Measurements from ENCODE around the gene EPHB1. TPM values are rescaled to one million over a fixed set of nuclear protein-coding genes. Genes with fewer than 3 reads are reported as not detected.

EPHB1 gene
- total RNA-seq, 1 experiment from 2014 or later, result 0.73 TPM

DNA sequence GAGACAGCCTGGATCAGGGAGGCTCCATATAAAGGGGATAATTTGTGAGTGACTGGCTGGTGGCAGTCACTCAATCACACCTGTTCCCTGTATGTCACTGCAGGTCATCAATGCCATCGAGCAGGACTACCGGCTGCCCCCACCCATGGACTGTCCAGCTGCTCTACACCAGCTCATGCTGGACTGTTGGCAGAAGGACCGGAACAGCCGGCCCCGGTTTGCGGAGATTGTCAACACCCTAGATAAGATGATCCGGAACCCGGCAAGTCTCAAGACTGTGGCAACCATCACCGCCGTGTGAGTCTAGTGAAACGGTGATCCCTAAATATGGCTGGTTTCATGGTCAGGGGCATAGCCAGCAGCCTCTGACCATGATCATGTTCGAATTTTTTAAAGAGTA is 453.2 kb downstream of the EPHB1 start:
- no TSS peak for BruUV-seq (replicated peaks)
- Mint-ChIP-seq H3K9me3 (ENCODE audit: low read depth, unreplicated experiment) (peaks cover 4% of the 10 kb centered on the region), H3K27me3 (ENCODE audit: unreplicated experiment) (no peaks in the 10 kb centered on the region), H3K4me1 (ENCODE audit: low read depth, unreplicated experiment) (no peaks in the 10 kb centered on the region), H3K27ac (ENCODE audit: unreplicated experiment) (no peak overlapping the region), H3K4me3 (ENCODE audit: low read depth, unreplicated experiment) (no peak overlapping the region), H3K36me3 (ENCODE audit: insufficient read depth, unreplicated experiment) (no peaks in the 10 kb centered on the region)
- intact Hi-C loops (cut with micrococcal nuclease; ENCODE audit: unreplicated experiment), result no loop called here
- TF ChIP-seq, protein P1, sequence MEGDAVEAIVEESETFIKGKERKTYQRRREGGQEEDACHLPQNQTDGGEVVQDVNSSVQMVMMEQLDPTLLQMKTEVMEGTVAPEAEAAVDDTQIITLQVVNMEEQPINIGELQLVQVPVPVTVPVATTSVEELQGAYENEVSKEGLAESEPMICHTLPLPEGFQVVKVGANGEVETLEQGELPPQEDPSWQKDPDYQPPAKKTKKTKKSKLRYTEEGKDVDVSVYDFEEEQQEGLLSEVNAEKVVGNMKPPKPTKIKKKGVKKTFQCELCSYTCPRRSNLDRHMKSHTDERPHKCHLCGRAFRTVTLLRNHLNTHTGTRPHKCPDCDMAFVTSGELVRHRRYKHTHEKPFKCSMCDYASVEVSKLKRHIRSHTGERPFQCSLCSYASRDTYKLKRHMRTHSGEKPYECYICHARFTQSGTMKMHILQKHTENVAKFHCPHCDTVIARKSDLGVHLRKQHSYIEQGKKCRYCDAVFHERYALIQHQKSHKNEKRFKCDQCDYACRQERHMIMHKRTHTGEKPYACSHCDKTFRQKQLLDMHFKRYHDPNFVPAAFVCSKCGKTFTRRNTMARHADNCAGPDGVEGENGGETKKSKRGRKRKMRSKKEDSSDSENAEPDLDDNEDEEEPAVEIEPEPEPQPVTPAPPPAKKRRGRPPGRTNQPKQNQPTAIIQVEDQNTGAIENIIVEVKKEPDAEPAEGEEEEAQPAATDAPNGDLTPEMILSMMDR (IDR thresholded peaks at IDR 0.05; ENCODE audit: unreplicated experiment), result no peak
- DNase-seq, result no peak
- CTCF ChIA-PET, result no interaction called here

DNA sequence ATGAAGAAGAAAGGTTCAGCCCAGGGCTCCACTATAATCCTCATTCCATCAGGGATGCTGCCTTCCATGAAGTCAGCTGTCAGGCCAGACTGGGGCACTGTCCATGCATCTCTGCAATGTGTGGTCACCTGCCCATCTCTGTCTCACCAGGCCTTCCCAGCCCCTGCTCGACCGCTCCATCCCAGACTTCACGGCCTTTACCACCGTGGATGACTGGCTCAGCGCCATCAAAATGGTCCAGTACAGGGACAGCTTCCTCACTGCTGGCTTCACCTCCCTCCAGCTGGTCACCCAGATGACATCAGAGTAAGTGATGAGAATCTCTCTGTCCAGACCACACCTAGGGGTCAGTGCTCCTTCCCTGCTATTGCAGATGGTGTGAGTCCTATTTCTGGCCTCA is 454.1 kb downstream of the EPHB1 start:
- no peaks in the 10 kb centered on the region for H3K36me3 Mint-ChIP-seq (ENCODE audit: insufficient read depth, unreplicated experiment)
- no TSS peak for BruUV-seq (replicated peaks)
- intact Hi-C loops (cut with micrococcal nuclease; ENCODE audit: unreplicated experiment), result no loop called here
- H3K4me1 Mint-ChIP-seq (ENCODE audit: low read depth, unreplicated experiment), result no peaks in the 10 kb centered on the region
- peaks cover 4% of the 10 kb centered on the region for H3K9me3 Mint-ChIP-seq (ENCODE audit: low read depth, unreplicated experiment)
- no peak overlapping the region for H3K4me3 Mint-ChIP-seq (ENCODE audit: low read depth, unreplicated experiment)
- DNase-seq, result no peak
- H3K27me3 Mint-ChIP-seq (ENCODE audit: unreplicated experiment), result no peaks in the 10 kb centered on the region
- no peak overlapping the region for H3K27ac Mint-ChIP-seq (ENCODE audit: unreplicated experiment)
- TF ChIP-seq, protein P1 (IDR thresholded peaks at IDR 0.05; ENCODE audit: unreplicated experiment), result no peak
- CTCF ChIA-PET, result no interaction called here

DNA sequence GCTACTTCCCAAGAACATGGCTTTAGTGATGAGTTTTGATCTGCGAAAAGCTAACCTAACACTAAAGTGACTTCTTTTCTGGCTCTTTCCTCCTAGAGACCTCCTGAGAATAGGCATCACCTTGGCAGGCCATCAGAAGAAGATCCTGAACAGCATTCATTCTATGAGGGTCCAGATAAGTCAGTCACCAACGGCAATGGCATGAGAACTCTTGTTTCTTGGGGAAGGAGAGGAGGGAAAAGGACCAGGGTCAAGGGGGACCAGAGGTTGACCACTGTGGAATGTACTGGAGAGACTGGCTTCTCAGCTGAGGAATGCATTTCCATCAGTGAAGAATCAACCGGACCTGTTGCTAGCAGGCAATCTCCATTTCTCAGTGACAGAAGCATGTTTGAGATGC is 463.9 kb downstream of the EPHB1 start:
- TF ChIP-seq, protein P1 (IDR thresholded peaks at IDR 0.05; ENCODE audit: unreplicated experiment), result no peak
- no peak overlapping the region for H3K27ac Mint-ChIP-seq (ENCODE audit: unreplicated experiment)
- CTCF ChIA-PET, result no interaction called here
- no peak overlapping the region for H3K4me3 Mint-ChIP-seq (ENCODE audit: low read depth, unreplicated experiment)
- peaks cover 8% of the 10 kb centered on the region for H3K9me3 Mint-ChIP-seq (ENCODE audit: low read depth, unreplicated experiment)
- no peaks in the 10 kb centered on the region for H3K36me3 Mint-ChIP-seq (ENCODE audit: insufficient read depth, unreplicated experiment)
- no peaks in the 10 kb centered on the region for H3K4me1 Mint-ChIP-seq (ENCODE audit: low read depth, unreplicated experiment)
- BruUV-seq (replicated peaks), result no TSS peak
- H3K27me3 Mint-ChIP-seq (ENCODE audit: unreplicated experiment), result no peaks in the 10 kb centered on the region
- intact Hi-C loops (cut with micrococcal nuclease; ENCODE audit: unreplicated experiment), result no loop called here
- DNase-seq, result no peak

DNA sequence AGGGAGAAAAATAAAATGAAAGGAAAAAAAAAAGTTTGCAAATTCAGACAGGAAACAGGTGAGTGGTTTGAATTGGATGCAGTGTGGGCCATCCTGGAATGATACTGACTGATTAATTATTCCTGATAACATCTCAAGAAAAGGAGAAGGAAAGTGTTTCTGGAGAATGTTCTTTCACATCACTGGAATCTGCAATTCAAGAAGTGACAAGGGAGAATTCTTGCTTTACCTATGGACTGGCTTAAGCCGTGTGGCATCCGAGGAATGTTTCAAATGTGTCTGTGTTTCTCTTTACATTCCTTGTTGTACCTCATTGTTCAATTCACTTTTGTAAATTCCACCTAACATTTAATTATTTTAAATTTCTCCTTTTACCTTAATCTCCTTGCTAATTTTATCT is 465.0 kb downstream of the EPHB1 start:
- Mint-ChIP-seq H3K27ac (ENCODE audit: unreplicated experiment) (no peak overlapping the region), H3K4me3 (ENCODE audit: low read depth, unreplicated experiment) (no peak overlapping the region), H3K9me3 (ENCODE audit: low read depth, unreplicated experiment) (peaks cover 9% of the 10 kb centered on the region), H3K27me3 (ENCODE audit: unreplicated experiment) (peaks cover 5% of the 10 kb centered on the region), H3K36me3 (ENCODE audit: insufficient read depth, unreplicated experiment) (no peaks in the 10 kb centered on the region), H3K4me1 (ENCODE audit: low read depth, unreplicated experiment) (no peaks in the 10 kb centered on the region)
- BruUV-seq (replicated peaks), result no TSS peak
- intact Hi-C loops (cut with micrococcal nuclease; ENCODE audit: unreplicated experiment), result no loop called here
- no peak for DNase-seq
- TF ChIP-seq, protein P1 (IDR thresholded peaks at IDR 0.05; ENCODE audit: unreplicated experiment), result no peak
- CTCF ChIA-PET, result no interaction called here

Measured in Calu3 (cell line).